ENCODE measurements around the gene DENND1C.

- TF ChIP-seq POLR2AphosphoS5 (IDR thresholded peaks at IDR 0.05; ENCODE audit: low read depth, low read length) (peak; percentile 69), TAF1 (IDR thresholded peaks at IDR 0.05; ENCODE audit: borderline replicate concordance, insufficient read depth, low read length) (no peak), REST (IDR thresholded peaks at IDR 0.05; ENCODE audit: insufficient read depth in 1 of 2, low read depth in 2 of 2, low read length in 2 of 2) (no peak), SIN3A (IDR thresholded peaks at IDR 0.05; ENCODE audit: borderline replicate concordance, insufficient read depth, low read length) (no peak)
These were observed 34.6 kb upstream of the DENND1C start for GRCh38 chr19:6516018-6516658.
